K562 treated with DMSO at 1 percent for 4 hours (cell line): ENCODE results near the gene GPR31. TPM values are rescaled to one million over a fixed set of nuclear protein-coding genes. Genes with fewer than 3 reads are reported as not detected.

Experiments
- total RNA-seq: library from RNA; unstranded; fragments of 300-600 nt; gene quantifications from 2 replicates; pipeline ENCODE4 v1.2.3, GENCODE V29; 2022; ENCODE audit not compliant: insufficient read depth

The GPR31 gene
- total RNA-seq = not detected in 2 replicates

GRCh38 chr6:167157863-167158262, at the start of gene GPR31:
Gene GPR31, minus strand, starts transcription at chr6:167157980. Its CDS starts 149 bp downstream, at chr6:167157831.

GRCh38 chr6:167122827-167123657, 34.7 kb downstream of the GPR31 start, which contains the start of gene CCR6:
Gene CCR6, plus strand, starts transcription at chr6:167123096. Its CDS starts 13,039 bp downstream, at chr6:167136135.

Other genes starting within 250 kb of the GPR31 start
- 66.4 and 73.9 TPM in 2 replicates for gene RNASET2, start 201.4 kb downstream of the GPR31 start, total RNA-seq
- 6.6 and 12.4 TPM in 2 replicates for gene CEP43, start 158.6 kb downstream of the GPR31 start, total RNA-seq
- gene CCR6, start 34.9 kb downstream of the GPR31 start, total RNA-seq = not detected in 2 replicates
- not detected in 2 replicates for gene UNC93A, start 133.3 kb upstream of the GPR31 start, total RNA-seq
- not detected in 2 replicates for gene TTLL2, start 167.1 kb upstream of the GPR31 start, total RNA-seq